IMR-90 (cell line): ENCODE results near the gene DNTT. TPM values are rescaled to one million over a fixed set of nuclear protein-coding genes. Genes with fewer than 3 reads are reported as not detected.

ENCODE experiments used
- ATAC-seq: fragments of 200-7000 bp; cut with Tn5 transposase; 2 replicates; pipeline ENCODE4 v1.9.1; 2020; ENCODE audit warnings: low read depth, mild to moderate bottlenecking, moderate library complexity
- BruUV-seq: library from RNA; stranded (reverse); fragments of 400-500 nt; replicated peaks from 2 replicates; lab custom pipeline; 2021; lab: Mats Ljungman, UMichigan
- CTCF ChIA-PET: fragments of 300-600 bp; formaldehyde crosslinking; extraction: SDS; loops from one replicate; lab custom pipeline; 2021; ENCODE audit warnings: antibody characterized with exemption; lab: Yijun Ruan, JAX
- POLR2A ChIA-PET: fragments of 300-600 bp; sonication (Branson Sonifier 250); formaldehyde crosslinking; loops from one replicate; lab custom pipeline; 2022; ENCODE audit warnings: antibody characterized with exemption; ENCODE audit not compliant: unreplicated experiment; lab: Charles Lee
- DNase-seq: peaks from one replicate; pipeline ENCODE4 v3.0.0; 2013
- H2AFZ ChIP-seq: replicated peaks from 2 replicates; pipeline ENCODE3; 2013; ENCODE audit warnings: low read length, mild to moderate bottlenecking; ENCODE audit not compliant: poor library complexity
- H2AK5ac ChIP-seq: 2 replicates; pipeline ENCODE4 v1.6.1; 2013; ENCODE audit warnings: low read depth, low read length, inconsistent platforms
- H2AK9ac ChIP-seq: replicated peaks from 2 replicates; pipeline ENCODE3; 2013; ENCODE audit warnings: mild to moderate bottlenecking, low read depth, low read length, moderate library complexity; ENCODE audit not compliant: poor library complexity
- H2BK120ac ChIP-seq: 2 replicates; pipeline ENCODE4 v1.6.1; 2013; ENCODE audit warnings: low read depth, low read length, inconsistent platforms
- H2BK15ac ChIP-seq: 3 replicates; pipeline ENCODE4 v1.6.1; 2013; ENCODE audit warnings: low read depth, low read length, inconsistent platforms
- H2BK20ac ChIP-seq: 2 replicates; pipeline ENCODE4 v1.6.1; 2013; ENCODE audit warnings: low read depth, mild to moderate bottlenecking, inconsistent platforms, low read length, moderate library complexity
- H2BK5ac ChIP-seq: 2 replicates; pipeline ENCODE4 v1.6.1; 2013; ENCODE audit warnings: mild to moderate bottlenecking, low read depth, low read length, inconsistent platforms; ENCODE audit not compliant: poor library complexity, severe bottlenecking
- H3K14ac ChIP-seq: replicated peaks from 2 replicates; pipeline ENCODE4 v1.6.1; 2013; ENCODE audit warnings: low read depth, low read length, inconsistent platforms
- H3K18ac ChIP-seq: 2 replicates; pipeline ENCODE4 v1.6.1; 2013; ENCODE audit warnings: low read depth, low read length, control low read depth
- H3K23ac ChIP-seq: 2 replicates; pipeline ENCODE4 v1.6.1; 2013; ENCODE audit warnings: low read depth, low read length, inconsistent platforms
- H3K27ac ChIP-seq: 2 replicates; pipeline ENCODE4 v1.5.1; 2013; ENCODE audit warnings: mild to moderate bottlenecking, control low read depth, low read length; ENCODE audit not compliant: insufficient read depth
- H3K27me3 ChIP-seq: 2 replicates; pipeline ENCODE4 v1.6.1; 2013; ENCODE audit warnings: low read length; ENCODE audit not compliant: control insufficient read depth, insufficient read depth
- H3K36me3 ChIP-seq: 2 replicates; pipeline ENCODE4 v1.6.1; 2013; ENCODE audit warnings: low read length, mixed read lengths; ENCODE audit not compliant: control insufficient read depth, insufficient read depth
- H3K4ac ChIP-seq: 2 replicates; pipeline ENCODE4 v1.6.1; 2013; ENCODE audit warnings: low read depth, low read length, inconsistent platforms
- H3K4me1 ChIP-seq: 2 replicates; pipeline ENCODE4 v1.6.1; 2013; ENCODE audit warnings: low read length, mixed read lengths; ENCODE audit not compliant: control insufficient read depth, insufficient read depth
- H3K4me2 ChIP-seq: 2 replicates; pipeline ENCODE4 v1.6.1; 2013; ENCODE audit warnings: low read depth, mild to moderate bottlenecking, control low read depth, low read length, moderate library complexity
- H3K4me3 ChIP-seq: 2 replicates; pipeline ENCODE4 v1.5.1; 2013; ENCODE audit warnings: low read depth, mild to moderate bottlenecking, control low read depth, low read length, moderate library complexity; ENCODE audit not compliant: insufficient read depth
- H3K56ac ChIP-seq: 2 replicates; pipeline ENCODE4 v1.6.1; 2013; ENCODE audit warnings: low read length, inconsistent platforms; ENCODE audit not compliant: insufficient read depth; ENCODE audit errors: extremely low read depth
- H3K79me1 ChIP-seq, 2 experiments: 2 replicates each; pipeline ENCODE4 v1.6.1; 2013; ENCODE audit warnings: low read length in 2 of 2, inconsistent platforms in 1 of 2, low read depth in 1 of 2
- H3K9ac ChIP-seq: 2 replicates; pipeline ENCODE4 v1.6.1; 2013; ENCODE audit warnings: low read depth, low read length, control low read depth
- H3K9me1 ChIP-seq: 2 replicates; pipeline ENCODE4 v1.6.1; 2013; ENCODE audit warnings: low read length, inconsistent platforms; ENCODE audit not compliant: insufficient read depth
- H3K9me3 ChIP-seq: 2 replicates; pipeline ENCODE4 v1.6.1; 2013; ENCODE audit warnings: low read length; ENCODE audit not compliant: control insufficient read depth, insufficient read depth
- H4K20me1 ChIP-seq: 2 replicates; pipeline ENCODE4 v1.6.1; 2013; ENCODE audit warnings: low read length, inconsistent platforms; ENCODE audit not compliant: insufficient read depth
- H4K5ac ChIP-seq: 2 replicates; pipeline ENCODE4 v1.6.1; 2013; ENCODE audit warnings: mild to moderate bottlenecking, low read depth, low read length, control low read depth
- H4K8ac ChIP-seq, 2 experiments: 2 replicates each; pipeline ENCODE4 v1.6.1; 2013; ENCODE audit warnings: low read depth in 2 of 2, low read length in 2 of 2, control low read depth in 1 of 2, inconsistent platforms in 1 of 2
- H4K91ac ChIP-seq: 2 replicates; pipeline ENCODE4 v1.6.1; 2013; ENCODE audit warnings: low read depth, low read length, inconsistent platforms; ENCODE audit not compliant: insufficient read depth
- MAZ ChIP-seq: IDR thresholded peaks from 2 replicates; pipeline ENCODE4 v1.6.1; 2012; ENCODE audit warnings: low read depth, mild to moderate bottlenecking, low read length, improper control_type of control experiment, moderate library complexity, borderline replicate concordance
- WGBS, 2 experiments: methylation state at CpG; one replicate each; pipeline versions ENCODE4 v1.1.5 to v1.1.7; 2013; ENCODE audit warnings: missing lambda C conversion rate in 2 of 2; ENCODE audit not compliant: insufficient read length in 1 of 2; ENCODE audit errors: extremely low coverage in 2 of 2; 5-methylcytosine and 5-hydroxymethylcytosine counted together
- dilution Hi-C: fragments of 300-500 bp; cut with HindIII; formaldehyde crosslinking; loops from one replicate; pipeline ENCODE4 v1.14.3; 2018; ENCODE audit warnings: low sequenced_read_pairs; ENCODE audit not compliant: unreplicated experiment
- in situ Hi-C: fragments of 300-500 bp; cut with MboI; formaldehyde crosslinking; loops from 3 replicates; pipeline ENCODE4 v1.14.3; 2019; ENCODE audit warnings: low sequenced_read_pairs, inconsistent platforms, mixed read lengths
- intact Hi-C: fragments of 100-400 bp; cut with micrococcal nuclease; formaldehyde crosslinking; loops from 2 replicates; pipeline ENCODE4 v1.10.0; 2022
- polyA plus RNA-seq, 3 experiments: library from polyadenylated mRNA; depleted of rRNA; stranded (reverse); fragments of >200 nt; gene quantifications; 2 replicates each; pipeline ENCODE4 v1.2.3, GENCODE V29; 2012; ENCODE audit warnings: low replicate concordance in 1 of 3
- total RNA-seq: library from RNA; depleted of rRNA; stranded (reverse); fragments of >200 nt; gene quantifications from 2 replicates; pipeline ENCODE4 v1.2.3, GENCODE V29; 2012

Gene DNTT
- total and polyA plus RNA-seq, 2 of the 4 experiments (the other 2 are of a cell fraction) = not detected

- BruUV-seq = no TSS peak
- no peak overlapping the region for H3K18ac ChIP-seq
- no peak overlapping the region for H2AK5ac ChIP-seq
- no peak overlapping the region for H3K9ac ChIP-seq
- no peaks in the 10 kb centered on the region for H3K36me3 ChIP-seq
- ATAC-seq (no peak), DNase-seq (no peak)
- no peaks in the 10 kb centered on the region for H3K9me1 ChIP-seq
- intact Hi-C loops (no loop called here), dilution Hi-C loops (no loop called here), in situ Hi-C loops (no loop called here)
- H2BK120ac ChIP-seq = no peak overlapping the region
- H3K14ac ChIP-seq = no peak overlapping the region
- no peak overlapping the region for H4K8ac ChIP-seq
- H3K27ac ChIP-seq = no peak overlapping the region
- no peak overlapping the region for H2AFZ ChIP-seq
- no peak for TF ChIP-seq MAZ
- H4K20me1 ChIP-seq = no peaks in the 10 kb centered on the region
- H3K4me1 ChIP-seq = no peaks in the 10 kb centered on the region
- no peak overlapping the region for H3K23ac ChIP-seq
- H3K56ac ChIP-seq = no peak overlapping the region
- no peaks in the 10 kb centered on the region for H3K27me3 ChIP-seq
- POLR2A ChIA-PET = no interaction called here
- H3K79me1 ChIP-seq = no peaks in the 10 kb centered on the region
- H3K4me3 ChIP-seq = no peak overlapping the region
- H3K4me2 ChIP-seq = no peak overlapping the region
- H2BK20ac ChIP-seq = no peak overlapping the region
- no peak overlapping the region for H2BK5ac ChIP-seq
- no peak overlapping the region for H2AK9ac ChIP-seq
- CTCF ChIA-PET = no interaction called here
- H4K5ac ChIP-seq = no peak overlapping the region
- H2BK15ac ChIP-seq = no peak overlapping the region
- H3K9me3 ChIP-seq = no peaks in the 10 kb centered on the region
- H3K4ac ChIP-seq = no peak overlapping the region
- WGBS, 2 experiments = no CpG with 5 or more reads among the region's 3 CpGs
- no peak overlapping the region for H4K91ac ChIP-seq
Observed at GRCh38 chr10:96309628-96310320, 5.5 kb downstream of the DNTT start.
